Stimulated activated CD4-positive, alpha-beta T cell treated with anti-CD3 and anti-CD28 coated beads, Interleukin-4, amount 100 ng/mL, for 24 hours (primary cell): ENCODE data around the gene LHX5.

Source experiments
- DNase-seq: peaks from one replicate; pipeline ENCODE4 v3.0.0-alpha.2; 2020

Gene LHX5

DNA sequence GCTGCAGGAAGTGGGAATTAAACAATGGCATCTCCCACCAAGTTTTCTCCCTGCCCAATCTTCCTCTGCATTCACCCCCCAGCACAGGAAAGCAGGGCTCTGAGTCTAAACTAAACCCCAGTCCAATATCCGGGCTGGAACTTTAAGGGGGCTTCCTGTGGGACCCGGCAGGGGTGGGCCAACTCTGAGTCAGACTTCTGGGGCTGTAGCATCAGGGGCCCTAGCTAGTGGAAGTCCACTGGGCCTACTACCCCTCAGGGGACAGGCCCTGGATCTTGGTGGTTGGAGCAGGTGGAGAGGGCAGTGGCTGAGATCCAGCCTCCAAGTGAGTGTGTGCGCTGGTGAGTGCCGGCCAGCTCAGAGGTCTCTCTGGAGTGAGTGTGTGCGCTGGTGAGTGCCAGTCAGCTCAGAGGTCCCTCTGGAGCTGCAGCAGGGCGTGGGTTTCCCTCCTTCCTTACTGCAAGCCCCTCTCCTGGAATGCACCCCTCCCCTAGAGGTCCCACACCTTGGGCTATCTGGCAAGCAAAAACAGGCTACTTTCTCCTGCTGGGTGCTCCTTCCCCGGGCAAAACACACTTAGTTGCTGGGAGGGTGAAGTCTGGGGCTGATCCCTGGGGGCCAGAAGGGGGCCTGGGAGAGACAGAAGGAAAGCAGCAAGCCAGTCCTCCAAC lies 5.6 kb upstream of the LHX5 start:
- no peak for DNase-seq

GRCh38 chr12:113476176-113476986 lies 4.7 kb upstream of the LHX5 start:
- DNase-seq = no peak

- DNase-seq = no peak
Observed at GRCh38 chr12:113475451-113476175, 3.9 kb upstream of the LHX5 start.

DNA sequence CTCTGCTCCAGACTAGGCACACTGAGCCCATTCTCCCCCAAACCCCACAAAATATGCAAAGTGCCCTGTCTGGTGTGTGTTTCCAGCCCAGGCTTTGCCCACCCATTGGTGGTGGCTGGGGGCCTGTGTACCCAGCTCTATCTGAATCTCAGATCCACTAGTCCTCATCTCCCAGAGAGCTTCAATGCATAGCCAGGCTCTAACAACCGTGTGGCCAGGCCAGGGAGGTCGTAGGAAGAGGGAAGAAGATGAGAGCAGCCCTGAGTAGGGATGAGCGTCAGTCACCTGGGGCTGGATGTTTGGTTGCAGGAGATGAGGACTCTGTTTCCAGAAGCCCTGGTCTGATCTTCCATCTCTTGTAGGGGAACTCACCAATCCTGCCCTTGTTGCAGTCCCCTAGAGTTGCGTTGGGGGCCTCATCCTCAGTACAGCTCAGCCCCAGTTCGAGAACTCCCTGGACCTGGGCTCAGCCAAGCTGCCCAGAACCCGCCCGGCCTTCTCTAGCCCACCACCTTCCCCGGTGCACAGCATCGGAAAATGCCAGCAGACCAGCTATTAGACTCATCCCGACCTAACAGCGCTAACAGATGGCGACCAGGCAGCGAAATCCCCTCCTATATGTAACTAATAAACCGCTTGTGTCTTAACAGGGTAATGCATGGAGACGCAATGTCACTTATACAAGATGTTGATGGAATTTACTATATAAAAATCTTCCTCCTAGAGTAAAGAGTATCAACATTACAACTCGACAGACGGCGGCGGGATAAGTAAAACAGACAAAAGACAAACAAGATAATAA lies 3.2 kb upstream of the LHX5 start:
- no peak for DNase-seq

- DNase-seq = no peak
Observed at GRCh38 chr12:113473942-113474341, 2.3 kb upstream of the LHX5 start.

GRCh38 chr12:113473400-113473799 lies 1.7 kb upstream of the LHX5 start:
- no peak for DNase-seq

DNA sequence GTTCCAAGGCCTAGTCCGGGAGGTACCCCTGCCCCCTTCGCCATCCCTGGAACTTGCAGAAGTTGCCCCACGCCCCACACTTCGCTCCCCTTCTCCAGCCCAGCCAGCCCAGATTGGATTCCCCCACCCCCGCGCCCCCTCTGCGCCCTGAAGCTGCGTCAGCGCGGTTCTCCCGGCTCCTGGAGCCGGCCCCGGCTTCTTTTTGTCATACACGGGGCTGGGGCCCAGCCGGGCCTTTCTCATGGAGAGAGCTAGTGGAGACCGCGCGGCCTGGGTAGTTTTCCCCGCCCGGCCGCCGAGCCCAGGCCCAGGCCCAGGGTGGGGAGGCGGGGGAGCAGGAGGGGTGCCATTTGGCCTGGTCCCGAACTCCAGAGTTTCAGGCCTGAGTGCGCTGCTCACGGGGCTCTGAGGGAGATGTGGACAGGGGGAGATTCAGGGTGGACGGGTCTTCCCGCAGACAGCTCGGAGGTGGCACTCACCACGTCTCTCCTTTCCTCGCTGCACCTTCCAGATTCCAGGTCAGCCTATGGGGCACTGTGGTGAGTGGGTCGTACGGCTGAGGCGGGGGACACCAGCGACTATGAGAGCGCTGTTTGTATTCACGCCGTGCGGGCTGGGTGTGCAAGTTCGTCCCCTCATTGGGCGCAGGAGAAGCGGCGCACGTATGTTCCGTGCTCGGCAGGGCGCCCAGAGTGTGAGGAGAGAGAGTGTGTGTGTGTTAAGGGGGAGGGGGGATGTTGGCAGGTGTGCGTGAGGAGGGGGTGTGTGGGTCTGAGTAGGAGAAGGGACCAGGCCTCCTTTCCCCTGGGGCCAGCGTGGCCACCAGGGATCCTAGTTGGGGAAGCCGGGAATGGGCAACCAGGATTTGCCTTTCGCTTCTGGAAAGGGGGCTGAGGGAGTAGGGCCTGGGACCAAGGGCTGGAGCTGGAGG lies 785 bp upstream of the LHX5 start:
- no peak for DNase-seq

DNA sequence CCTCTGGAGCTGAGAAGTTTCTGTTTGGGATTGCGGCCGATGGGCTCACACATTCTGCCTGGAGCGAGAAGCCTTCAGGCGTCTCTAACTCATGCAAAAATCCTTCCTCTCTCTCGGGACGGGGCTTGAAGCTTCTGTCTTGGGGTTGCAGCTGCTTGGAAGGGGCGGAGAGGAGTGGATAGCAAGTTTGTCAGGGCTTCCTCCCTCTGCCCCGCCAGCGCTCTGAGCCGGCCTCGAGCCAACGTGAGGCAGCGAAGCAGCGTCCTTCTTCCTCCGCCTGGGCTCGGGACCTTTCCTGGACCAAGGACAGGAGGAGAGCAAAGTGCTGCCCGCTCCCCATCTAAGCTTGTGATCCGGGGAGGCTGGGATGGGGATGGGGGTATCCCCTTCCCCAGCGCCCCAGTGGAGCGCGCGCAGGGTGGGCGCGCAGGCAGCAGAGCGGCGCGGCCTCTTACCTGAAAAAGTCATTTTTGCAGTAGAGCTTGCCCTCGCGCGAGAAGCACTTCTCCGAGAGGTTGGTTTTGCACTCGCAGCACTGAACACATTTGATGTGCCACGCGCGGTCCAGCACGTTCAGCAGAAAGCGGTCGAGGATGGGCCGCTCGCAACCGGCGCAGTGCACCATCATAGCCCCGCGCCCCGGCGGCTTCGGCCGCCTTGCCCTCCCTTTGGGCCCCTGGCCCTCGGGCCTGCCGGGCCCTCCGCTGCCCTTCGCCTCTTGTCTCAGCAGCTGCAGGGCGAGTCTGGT lies 626 bp downstream of the LHX5 start:
- DNase-seq = no peak

DNA sequence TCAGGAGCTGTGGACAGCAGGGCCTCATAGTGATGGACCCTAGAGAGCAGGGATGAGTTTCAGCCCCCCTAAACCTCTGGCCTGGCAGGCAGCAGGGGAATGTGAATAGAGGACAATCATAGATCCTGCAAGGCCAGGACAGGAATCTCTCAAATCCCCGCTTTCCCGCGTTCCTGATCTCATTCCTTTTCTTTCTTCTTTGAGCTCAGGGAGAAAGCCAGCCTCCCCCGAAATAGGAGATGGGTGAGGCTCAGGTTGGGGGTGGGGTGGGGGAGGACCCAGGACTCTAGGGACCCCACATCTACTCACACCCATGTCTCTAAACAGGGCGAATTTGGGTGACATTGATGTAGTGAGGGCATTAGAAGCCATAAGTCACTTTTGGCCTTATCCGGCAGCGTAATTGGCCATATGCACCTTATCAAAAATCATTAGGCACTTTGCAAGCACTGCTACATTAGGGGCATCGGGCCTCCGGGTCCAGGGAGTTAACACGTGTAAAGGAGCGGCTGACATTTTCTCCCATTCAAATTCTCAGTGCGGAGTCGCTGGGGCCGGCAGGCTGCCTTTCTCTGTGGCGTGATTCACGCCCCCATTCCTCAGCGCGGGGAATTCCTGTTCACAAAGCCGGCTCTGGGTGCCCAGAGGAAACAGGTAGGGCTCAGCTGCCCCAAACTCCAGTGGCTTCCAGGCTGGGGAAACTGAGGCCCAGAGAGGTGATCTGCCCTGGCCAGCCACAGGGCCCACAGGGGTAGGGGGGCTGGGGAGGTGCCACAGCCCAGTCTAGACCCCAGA lies 1.5 kb downstream of the LHX5 start:
- no peak for DNase-seq

DNA sequence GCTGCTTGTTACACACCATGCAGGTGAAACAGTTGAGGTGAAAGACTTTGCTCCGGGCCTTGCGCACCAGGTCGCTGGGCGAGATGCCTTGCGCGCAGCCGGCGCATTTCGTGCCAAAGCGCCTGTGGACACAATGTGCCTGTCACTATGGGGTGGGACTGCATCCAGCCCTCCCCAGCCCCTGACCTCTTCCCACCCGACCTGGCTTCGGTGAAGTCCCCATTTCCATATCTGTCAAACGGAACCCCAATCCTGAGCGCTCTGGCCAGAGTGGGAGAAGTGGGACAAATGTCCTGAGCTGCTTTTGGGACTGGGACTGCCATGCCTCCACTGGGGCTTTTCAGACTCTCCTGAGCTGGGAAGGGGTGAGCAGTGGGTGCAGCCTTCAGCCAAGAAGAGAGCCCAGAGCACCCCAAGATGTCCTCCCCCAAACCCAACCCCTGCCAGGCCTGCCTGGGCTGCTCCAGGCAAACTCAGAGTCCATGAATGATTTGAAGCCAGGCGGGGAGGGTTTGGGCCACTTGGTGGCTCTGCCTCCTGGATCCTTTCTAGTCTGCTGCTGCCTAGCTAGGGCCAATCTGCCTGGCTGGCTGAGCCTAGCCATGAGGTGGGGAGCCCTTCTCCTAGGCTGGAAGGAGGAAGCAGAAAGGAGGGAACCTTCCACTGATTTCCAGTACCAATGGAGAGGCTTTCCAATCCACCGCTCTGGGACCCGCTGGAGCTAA lies 2.3 kb downstream of the LHX5 start:
- no peak for DNase-seq

DNA sequence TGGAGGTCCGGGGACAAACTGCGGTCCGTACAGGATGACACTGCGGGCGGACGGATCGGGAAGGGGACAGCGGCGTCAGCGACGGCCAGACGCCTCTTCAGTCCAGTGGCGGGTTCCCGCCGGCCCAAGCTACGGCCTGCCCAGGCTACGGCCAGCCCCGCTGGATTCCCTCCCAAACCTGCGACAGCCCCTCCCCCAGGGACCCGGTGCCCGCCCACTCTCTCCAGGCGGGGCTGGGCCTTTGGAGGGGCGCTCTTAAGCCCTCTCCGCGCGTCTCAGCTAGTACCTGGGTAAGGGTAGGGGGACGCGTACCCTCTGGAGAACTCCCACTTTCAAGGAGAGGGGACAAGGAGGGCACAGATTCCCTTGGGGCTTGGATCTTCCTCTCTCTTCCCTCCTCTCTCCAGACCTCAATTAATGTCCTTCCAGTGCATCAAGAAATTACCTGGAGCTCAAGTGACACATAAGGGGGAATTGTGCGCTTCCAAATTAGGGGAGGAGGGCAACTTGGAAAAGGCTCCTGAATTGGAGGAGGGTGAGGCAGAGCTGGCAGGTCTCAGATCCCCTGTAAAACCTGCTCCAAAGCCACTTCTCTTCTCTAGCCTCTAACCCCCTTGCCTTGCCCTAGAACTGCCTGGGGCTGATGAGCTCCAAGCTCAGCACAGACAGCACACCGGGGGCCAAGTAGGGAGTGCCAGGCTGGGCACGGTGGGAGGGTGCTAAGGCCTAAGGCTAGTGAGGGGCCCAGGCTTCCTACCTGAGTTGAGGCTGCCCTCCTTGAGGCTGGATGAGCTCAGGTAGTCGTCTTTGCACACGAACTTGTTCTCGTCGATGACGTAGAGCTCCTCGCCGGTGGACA lies 3.1 kb downstream of the LHX5 start:
- DNase-seq = no peak

GRCh38 chr12:113467502-113468364 lies 3.9 kb downstream of the LHX5 start:
- DNase-seq = no peak

DNA sequence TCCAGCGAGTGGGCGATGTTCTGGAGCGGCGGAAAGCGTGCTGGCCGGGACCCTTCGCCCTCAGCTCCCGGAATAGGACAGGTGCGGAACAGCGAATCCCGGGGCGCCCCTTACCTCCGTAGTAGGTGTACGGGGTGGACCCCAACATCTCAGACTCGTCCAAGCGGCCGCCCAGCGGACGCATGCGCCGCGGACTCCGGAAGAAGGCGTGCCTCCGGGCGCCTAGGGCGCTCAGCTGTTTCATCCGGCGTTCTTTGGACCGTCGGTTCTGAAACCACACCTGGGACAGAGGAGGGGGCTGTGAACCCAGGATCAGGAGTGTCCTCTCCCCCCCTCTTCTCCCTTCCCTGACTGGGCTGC lies 4.5 kb downstream of the LHX5 start:
- no peak for DNase-seq

- DNase-seq = no peak
Observed at GRCh38 chr12:113466454-113467141, 5.1 kb downstream of the LHX5 start.

DNA sequence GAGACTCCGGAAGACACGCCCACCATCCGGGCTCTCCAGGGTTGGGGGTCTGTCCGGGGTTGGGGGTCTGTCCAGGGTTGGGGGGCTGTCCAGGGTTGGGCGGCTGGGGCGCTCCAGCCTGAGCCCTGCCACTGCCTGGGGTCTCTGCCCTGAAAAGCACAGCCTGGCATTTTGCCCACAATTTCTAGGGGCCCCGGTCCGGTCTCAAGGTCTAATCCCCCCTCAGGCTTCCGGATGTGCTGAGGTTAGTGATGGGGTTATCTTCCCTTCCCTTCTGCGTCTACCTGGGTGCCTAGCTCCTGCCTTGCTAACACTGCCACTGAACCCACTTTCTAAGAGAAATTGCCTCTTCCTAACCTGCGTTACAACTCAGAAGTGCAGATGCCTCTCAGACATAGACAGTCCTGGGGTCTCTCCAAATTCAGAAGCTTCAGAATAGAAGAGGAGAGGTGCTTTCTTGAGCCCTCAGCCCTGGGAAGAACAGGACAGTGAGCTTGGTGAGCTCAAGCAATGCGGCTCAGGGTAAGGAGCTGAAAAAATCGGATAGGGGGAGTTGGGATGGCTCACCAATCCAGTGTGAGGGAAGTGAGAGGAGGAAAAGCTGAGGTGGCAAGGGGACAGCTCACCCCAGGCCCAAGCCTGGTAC lies 5.7 kb downstream of the LHX5 start:
- no peak for DNase-seq
